Left ventricle myocardium inferior (tissue), 1 donor: ENCODE measurements around the gene TOM1. TPM values are rescaled to one million over a fixed set of nuclear protein-coding genes. Genes with fewer than 3 reads are reported as not detected.

ENCODE experiments used
- DNase-seq: peaks from one replicate; pipeline ENCODE4 v3.0.0-alpha.2; 2020
- H3K27ac ChIP-seq: fragments of 200-600 bp; replicated peaks from 2 replicates; pipeline ENCODE4 v1.8.0; 2021
- H3K27me3 ChIP-seq: fragments of 200-600 bp; 2 replicates; pipeline ENCODE4 v1.8.0; 2021; ENCODE audit warnings: low read depth
- H3K36me3 ChIP-seq: fragments of 200-600 bp; 2 replicates; pipeline ENCODE4 v1.8.0; 2021
- H3K4me1 ChIP-seq: fragments of 200-600 bp; 2 replicates; pipeline ENCODE4 v1.8.0; 2021
- H3K4me3 ChIP-seq: fragments of 200-600 bp; 2 replicates; pipeline ENCODE4 v1.8.0; 2021; ENCODE audit warnings: mild to moderate bottlenecking, moderate library complexity
- H3K9me3 ChIP-seq: fragments of 200-600 bp; replicated peaks from 2 replicates; pipeline ENCODE4 v1.8.0; 2021
- intact Hi-C: fragments of 100-400 bp; cut with micrococcal nuclease; formaldehyde crosslinking; loops from one replicate; pipeline ENCODE4 v1.11.0; 2022
- total RNA-seq: library from RNA; stranded (reverse); fragmentation: NEBNext Ultra II Directional; extraction: Animal tissue kit (Norgen Biotek cat#: 25700); gene quantifications from one replicate; pipeline ENCODE4 v1.2.1, GENCODE V29; 2021
- TF ChIP-seq, protein P1 (sequence below): fragments of 200-600 bp; IDR thresholded peaks from 2 replicates; pipeline ENCODE4 v1.8.0; 2021; ENCODE audit warnings: antibody characterized with exemption, mild to moderate bottlenecking, borderline replicate concordance
- donor health status: DM: no; HTN: yes; CAD: no; lungs with severe emphysema.

TOM1 gene
- total RNA-seq, 1 donor from 2014 or later, result 68.0 TPM

DNA sequence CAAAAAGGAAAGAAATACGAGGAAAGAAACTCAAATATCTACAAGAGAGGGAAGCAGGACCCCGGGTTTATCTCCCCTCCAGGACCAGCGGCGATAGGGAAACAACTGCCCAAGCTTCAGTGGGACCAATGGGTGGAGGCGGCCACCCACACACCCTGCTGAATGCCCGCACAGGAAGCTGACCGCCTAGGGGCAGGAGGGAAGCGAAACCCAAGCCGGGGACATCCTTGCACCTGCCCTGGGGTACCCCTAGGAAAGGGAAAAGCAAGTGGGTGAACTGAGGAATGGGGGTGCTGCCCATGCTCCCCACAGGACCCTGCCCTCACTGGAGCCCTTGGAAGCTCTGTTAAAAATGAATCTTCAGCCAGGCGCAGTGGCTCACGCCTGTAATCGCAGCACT lies 53.6 kb downstream of the TOM1 start:
- H3K36me3 ChIP-seq, result peaks cover 2% of the 10 kb centered on the region
- H3K27me3 ChIP-seq, result peaks cover 6% of the 10 kb centered on the region
- H3K4me1 ChIP-seq, result peaks cover 37% of the 10 kb centered on the region
- intact Hi-C loops, result loop anchor here (10.0 kb wide), 2 partner anchors 51 to 231 kb away; partner anchors contain the start of gene MCM5
- peak overlapping the region; percentile 57 for H3K27ac ChIP-seq
- H3K4me3 ChIP-seq, result no peak overlapping the region
- DNase-seq, result peak; percentile 42
- no peaks in the 10 kb centered on the region for H3K9me3 ChIP-seq
- TF ChIP-seq, protein P1, sequence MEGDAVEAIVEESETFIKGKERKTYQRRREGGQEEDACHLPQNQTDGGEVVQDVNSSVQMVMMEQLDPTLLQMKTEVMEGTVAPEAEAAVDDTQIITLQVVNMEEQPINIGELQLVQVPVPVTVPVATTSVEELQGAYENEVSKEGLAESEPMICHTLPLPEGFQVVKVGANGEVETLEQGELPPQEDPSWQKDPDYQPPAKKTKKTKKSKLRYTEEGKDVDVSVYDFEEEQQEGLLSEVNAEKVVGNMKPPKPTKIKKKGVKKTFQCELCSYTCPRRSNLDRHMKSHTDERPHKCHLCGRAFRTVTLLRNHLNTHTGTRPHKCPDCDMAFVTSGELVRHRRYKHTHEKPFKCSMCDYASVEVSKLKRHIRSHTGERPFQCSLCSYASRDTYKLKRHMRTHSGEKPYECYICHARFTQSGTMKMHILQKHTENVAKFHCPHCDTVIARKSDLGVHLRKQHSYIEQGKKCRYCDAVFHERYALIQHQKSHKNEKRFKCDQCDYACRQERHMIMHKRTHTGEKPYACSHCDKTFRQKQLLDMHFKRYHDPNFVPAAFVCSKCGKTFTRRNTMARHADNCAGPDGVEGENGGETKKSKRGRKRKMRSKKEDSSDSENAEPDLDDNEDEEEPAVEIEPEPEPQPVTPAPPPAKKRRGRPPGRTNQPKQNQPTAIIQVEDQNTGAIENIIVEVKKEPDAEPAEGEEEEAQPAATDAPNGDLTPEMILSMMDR, result no peak

DNA sequence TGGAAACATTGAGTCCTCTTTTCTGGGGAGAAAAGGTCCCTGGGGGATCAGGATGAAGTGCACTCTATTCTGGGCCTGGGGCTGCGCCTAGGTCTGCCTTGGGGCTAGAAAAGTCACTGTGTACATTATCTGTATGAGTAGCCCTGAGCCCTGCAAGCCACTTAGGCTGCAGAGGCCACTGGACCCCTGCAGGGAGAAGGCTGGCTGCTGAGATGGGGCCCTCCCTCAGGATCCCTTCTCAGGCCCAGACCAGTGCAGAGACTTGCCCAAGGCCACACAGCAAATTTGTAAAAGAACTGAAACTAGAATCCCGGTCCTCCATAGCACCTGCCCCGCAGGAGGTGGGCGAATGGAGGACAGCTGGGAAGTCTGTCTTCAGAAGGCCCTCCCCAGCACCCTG lies 54.4 kb downstream of the TOM1 start:
- H3K4me1 ChIP-seq, result peaks cover 37% of the 10 kb centered on the region
- no peaks in the 10 kb centered on the region for H3K36me3 ChIP-seq
- H3K4me3 ChIP-seq, result no peak overlapping the region
- no peak for DNase-seq
- peaks cover 6% of the 10 kb centered on the region for H3K27me3 ChIP-seq
- intact Hi-C loops, result loop anchor here (10.0 kb wide), 2 partner anchors 51 to 231 kb away; partner anchors contain the start of gene MCM5
- H3K9me3 ChIP-seq, result no peaks in the 10 kb centered on the region
- H3K27ac ChIP-seq, result no peak overlapping the region
- TF ChIP-seq, protein P1, result no peak

DNA sequence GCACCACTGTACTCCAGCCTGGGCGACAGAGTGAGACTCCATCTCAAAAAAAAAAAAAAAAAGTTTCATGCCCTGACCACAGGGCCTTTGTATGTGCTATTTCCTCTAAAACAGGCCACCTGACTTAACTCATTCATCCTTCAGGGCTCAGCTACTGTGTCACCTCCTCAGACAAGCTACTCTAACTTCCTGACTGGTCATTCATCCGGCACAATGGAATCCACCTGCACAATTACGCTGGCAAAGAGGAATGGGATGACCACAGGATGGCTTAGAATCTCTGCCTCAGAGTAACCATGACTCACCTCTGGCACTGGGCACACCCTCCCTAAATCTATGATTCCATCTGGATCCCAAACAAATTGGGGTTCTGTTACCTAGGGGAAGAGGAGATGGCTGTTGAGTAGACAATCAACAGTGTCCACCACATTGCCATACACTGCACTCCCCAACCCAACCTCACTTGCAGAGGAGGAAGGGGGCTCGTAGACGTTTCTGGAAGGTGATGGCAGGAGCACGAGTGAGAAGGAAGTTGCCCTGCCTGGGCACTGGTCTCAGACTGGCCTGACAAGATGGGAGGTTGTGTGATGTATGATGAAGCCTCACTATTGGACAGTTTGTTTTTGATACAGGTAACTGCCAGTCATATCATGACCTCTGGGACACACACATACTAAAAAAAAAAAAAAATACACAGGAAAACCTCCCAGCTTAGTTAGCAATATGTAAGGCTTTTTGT lies 58.4 kb downstream of the TOM1 start:
- H3K27me3 ChIP-seq, result peaks cover 16% of the 10 kb centered on the region
- H3K27ac ChIP-seq, result no peak overlapping the region
- no peaks in the 10 kb centered on the region for H3K36me3 ChIP-seq
- H3K9me3 ChIP-seq, result no peaks in the 10 kb centered on the region
- no peak overlapping the region for H3K4me3 ChIP-seq
- DNase-seq, result no peak
- TF ChIP-seq, protein P1, result no peak
- H3K4me1 ChIP-seq, result peaks cover 1% of the 10 kb centered on the region
- intact Hi-C loops, result loop anchor here (10.0 kb wide), 2 partner anchors 47 to 227 kb away; partner anchors contain the start of gene MCM5

DNA sequence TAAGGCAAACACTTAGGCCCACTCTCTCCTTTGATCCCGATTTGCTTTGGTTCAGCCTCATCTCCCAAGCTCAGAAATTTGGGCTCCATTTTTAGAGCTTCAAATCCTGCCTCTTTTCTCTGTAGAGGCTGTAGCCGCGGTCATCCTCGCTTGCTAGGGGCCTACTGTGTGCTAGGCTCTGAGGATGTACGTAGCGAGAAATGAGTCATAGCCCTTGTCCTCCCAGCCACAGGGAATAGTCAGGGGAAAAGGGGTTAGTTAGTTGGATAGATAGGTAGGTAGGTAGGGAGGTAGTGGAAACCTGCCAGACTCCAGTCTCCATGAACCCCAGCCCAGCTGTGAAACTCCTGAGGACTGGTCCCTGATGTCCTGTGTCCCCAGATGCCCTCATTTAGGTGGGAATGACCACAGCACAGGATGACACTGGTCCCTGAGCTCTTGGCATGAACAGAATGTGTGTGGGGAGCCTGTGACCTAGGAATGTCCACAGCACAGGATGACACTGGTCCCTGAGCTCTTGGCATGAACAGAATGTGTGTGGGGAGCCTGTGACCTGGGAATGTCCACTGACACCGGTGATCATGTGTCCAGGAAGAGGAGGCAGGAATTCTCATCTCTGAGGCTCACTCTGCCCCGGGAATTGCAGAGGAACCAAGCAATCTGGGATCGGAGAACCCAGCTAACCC lies 59.8 kb downstream of the TOM1 start:
- Histone ChIP-seq H3K27ac (no peak overlapping the region), H3K4me3 (no peak overlapping the region), H3K27me3 (peaks cover 16% of the 10 kb centered on the region), H3K4me1 (no peaks in the 10 kb centered on the region), H3K9me3 (no peaks in the 10 kb centered on the region), H3K36me3 (no peaks in the 10 kb centered on the region)
- intact Hi-C loops, result loop anchor here (10.0 kb wide), 2 partner anchors 45 to 225 kb away; partner anchors contain the start of gene MCM5
- TF ChIP-seq, protein P1, result no peak
- DNase-seq, result no peak

DNA sequence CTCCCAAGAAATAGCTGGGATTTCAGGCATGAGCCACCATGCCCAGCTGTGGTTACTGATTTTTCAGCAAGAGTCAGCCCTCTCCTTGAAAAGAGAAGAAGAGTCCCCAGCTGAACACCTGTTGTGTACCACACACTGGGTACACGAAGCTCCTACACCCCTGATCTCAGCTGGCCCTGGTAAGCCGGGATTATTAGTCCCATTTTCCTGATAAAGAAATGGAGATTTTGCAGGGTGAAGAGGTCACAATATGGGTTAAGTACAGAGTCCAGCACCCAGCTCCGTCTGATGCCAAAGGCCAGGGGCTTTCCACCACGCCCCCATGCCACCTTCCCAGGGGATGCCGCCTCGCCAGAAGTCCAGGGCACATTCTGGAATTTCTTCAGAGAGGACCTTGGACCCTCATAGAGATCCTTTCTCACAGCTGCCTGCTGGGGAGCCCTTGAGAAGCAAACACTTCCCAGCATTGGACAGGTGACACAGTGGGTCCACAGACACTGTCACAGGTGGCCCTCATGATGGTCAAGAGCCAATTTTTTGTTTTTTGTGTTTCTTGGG lies 61.4 kb downstream of the TOM1 start:
- no peaks in the 10 kb centered on the region for H3K36me3 ChIP-seq
- no peak overlapping the region for H3K4me3 ChIP-seq
- H3K9me3 ChIP-seq, result no peaks in the 10 kb centered on the region
- intact Hi-C loops, result no loop called here
- H3K4me1 ChIP-seq, result no peaks in the 10 kb centered on the region
- no peak overlapping the region for H3K27ac ChIP-seq
- TF ChIP-seq, protein P1, result no peak
- DNase-seq, result no peak
- peaks cover 16% of the 10 kb centered on the region for H3K27me3 ChIP-seq
